HepG2 (cell line): Measurements from ENCODE around the gene SPRR4.

Experiments used
- GABPA ChIP-seq, 2 experiments: IDR thresholded peaks; 2 replicates each; pipeline ENCODE4 v1.6.1; 2011 to 2016; ENCODE audit warnings: low read depth in 2 of 2, low read length in 1 of 2, missing biosample characterization in 1 of 2, missing genetic modification characterization in 1 of 2
- JUND ChIP-seq: sonication (generic); formaldehyde crosslinking; IDR thresholded peaks from 2 replicates; pipeline ENCODE4 v1.8.0; 2022; ENCODE audit warnings: mild to moderate bottlenecking, missing genetic modification reagents
- POLR2A ChIP-seq, 2 experiments: IDR thresholded peaks; 2 replicates each; pipeline ENCODE4 v1.6.1; 2011; ENCODE audit warnings: low read depth in 2 of 2, low read length in 2 of 2, mild to moderate bottlenecking in 1 of 2, moderate library complexity in 1 of 2; ENCODE audit not compliant: insufficient read depth in 1 of 2
- POLR2AphosphoS5 ChIP-seq: IDR thresholded peaks from 2 replicates; pipeline ENCODE4 v1.6.1; 2012; ENCODE audit warnings: low read depth, low read length
- SNAPC2 ChIP-seq: sonication (generic); formaldehyde crosslinking; IDR thresholded peaks from 2 replicates; pipeline ENCODE4 v1.8.1; 2022; ENCODE audit warnings: mild to moderate bottlenecking, missing genetic modification reagents
- ZSCAN22 ChIP-seq: sonication (generic); formaldehyde crosslinking; IDR thresholded peaks from 2 replicates; pipeline ENCODE4 v1.4.0; 2020; ENCODE audit warnings: mild to moderate bottlenecking, missing genetic modification reagents
- TF ChIP-seq, protein P1 (sequence below): sonication (generic); formaldehyde crosslinking; IDR thresholded peaks from 2 replicates; pipeline ENCODE4 v1.9.0; 2021; ENCODE audit warnings: missing genetic modification reagents, borderline replicate concordance
- TF ChIP-seq, protein P2 (sequence below): sonication (generic); formaldehyde crosslinking; IDR thresholded peaks from one replicate; pipeline ENCODE4 v1.5.1; 2020; ENCODE audit warnings: mild to moderate bottlenecking, missing genetic modification reagents; ENCODE audit errors: not compliant biosample characterization
- TF ChIP-seq, protein P3 (sequence below): sonication (generic); formaldehyde crosslinking; IDR thresholded peaks from 2 replicates; pipeline ENCODE4 v1.4.0; 2020; ENCODE audit warnings: low read depth, mild to moderate bottlenecking, missing genetic modification reagents
- TF ChIP-seq, protein P4 (sequence below): IDR thresholded peaks from 2 replicates; pipeline ENCODE4 v1.6.1; 2016; ENCODE audit warnings: missing genetic modification reagents, missing compliant biosample characterization

DNA sequence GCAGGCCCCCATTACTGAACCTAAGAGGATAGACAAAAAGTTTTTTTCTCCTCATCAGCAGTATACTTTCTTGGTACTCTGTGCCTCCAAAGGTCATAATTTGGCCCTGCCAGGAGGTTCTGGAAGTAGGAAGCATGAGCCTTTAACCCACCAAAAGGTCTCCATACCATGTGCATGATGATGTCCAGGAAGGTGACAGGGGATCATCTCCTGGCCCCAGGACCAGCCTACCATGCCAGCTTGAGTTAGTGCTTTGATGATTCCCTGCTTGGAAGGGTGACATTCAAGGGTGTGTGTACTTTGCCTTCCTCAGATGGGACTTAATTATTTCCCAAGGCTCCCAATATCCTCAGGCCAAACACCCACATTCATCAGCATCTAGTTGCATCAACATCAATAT lies 7.2 kb downstream of the SPRR4 start:
- TF ChIP-seq, protein P1, sequence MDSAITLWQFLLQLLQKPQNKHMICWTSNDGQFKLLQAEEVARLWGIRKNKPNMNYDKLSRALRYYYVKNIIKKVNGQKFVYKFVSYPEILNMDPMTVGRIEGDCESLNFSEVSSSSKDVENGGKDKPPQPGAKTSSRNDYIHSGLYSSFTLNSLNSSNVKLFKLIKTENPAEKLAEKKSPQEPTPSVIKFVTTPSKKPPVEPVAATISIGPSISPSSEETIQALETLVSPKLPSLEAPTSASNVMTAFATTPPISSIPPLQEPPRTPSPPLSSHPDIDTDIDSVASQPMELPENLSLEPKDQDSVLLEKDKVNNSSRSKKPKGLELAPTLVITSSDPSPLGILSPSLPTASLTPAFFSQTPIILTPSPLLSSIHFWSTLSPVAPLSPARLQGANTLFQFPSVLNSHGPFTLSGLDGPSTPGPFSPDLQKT (CRISPR knock-in tag) = no peak
- TF ChIP-seq POLR2AphosphoS5 (no peak), SNAPC2 (no peak), GABPA (IDR thresholded peaks at IDR 0.05; ENCODE audit: low read depth, low read length) (no peak), GABPA (CRISPR knock-in tag; IDR thresholded peaks at IDR 0.05; ENCODE audit: low read depth) (no peak), JUND (CRISPR knock-in tag) (no peak), POLR2A (IDR thresholded peaks at IDR 0.05; ENCODE audit: insufficient read depth in 1 of 2, low read depth in 2 of 2, low read length in 2 of 2) (no peak), ZSCAN22 (CRISPR knock-in tag) (no peak)
- TF ChIP-seq, protein P2, sequence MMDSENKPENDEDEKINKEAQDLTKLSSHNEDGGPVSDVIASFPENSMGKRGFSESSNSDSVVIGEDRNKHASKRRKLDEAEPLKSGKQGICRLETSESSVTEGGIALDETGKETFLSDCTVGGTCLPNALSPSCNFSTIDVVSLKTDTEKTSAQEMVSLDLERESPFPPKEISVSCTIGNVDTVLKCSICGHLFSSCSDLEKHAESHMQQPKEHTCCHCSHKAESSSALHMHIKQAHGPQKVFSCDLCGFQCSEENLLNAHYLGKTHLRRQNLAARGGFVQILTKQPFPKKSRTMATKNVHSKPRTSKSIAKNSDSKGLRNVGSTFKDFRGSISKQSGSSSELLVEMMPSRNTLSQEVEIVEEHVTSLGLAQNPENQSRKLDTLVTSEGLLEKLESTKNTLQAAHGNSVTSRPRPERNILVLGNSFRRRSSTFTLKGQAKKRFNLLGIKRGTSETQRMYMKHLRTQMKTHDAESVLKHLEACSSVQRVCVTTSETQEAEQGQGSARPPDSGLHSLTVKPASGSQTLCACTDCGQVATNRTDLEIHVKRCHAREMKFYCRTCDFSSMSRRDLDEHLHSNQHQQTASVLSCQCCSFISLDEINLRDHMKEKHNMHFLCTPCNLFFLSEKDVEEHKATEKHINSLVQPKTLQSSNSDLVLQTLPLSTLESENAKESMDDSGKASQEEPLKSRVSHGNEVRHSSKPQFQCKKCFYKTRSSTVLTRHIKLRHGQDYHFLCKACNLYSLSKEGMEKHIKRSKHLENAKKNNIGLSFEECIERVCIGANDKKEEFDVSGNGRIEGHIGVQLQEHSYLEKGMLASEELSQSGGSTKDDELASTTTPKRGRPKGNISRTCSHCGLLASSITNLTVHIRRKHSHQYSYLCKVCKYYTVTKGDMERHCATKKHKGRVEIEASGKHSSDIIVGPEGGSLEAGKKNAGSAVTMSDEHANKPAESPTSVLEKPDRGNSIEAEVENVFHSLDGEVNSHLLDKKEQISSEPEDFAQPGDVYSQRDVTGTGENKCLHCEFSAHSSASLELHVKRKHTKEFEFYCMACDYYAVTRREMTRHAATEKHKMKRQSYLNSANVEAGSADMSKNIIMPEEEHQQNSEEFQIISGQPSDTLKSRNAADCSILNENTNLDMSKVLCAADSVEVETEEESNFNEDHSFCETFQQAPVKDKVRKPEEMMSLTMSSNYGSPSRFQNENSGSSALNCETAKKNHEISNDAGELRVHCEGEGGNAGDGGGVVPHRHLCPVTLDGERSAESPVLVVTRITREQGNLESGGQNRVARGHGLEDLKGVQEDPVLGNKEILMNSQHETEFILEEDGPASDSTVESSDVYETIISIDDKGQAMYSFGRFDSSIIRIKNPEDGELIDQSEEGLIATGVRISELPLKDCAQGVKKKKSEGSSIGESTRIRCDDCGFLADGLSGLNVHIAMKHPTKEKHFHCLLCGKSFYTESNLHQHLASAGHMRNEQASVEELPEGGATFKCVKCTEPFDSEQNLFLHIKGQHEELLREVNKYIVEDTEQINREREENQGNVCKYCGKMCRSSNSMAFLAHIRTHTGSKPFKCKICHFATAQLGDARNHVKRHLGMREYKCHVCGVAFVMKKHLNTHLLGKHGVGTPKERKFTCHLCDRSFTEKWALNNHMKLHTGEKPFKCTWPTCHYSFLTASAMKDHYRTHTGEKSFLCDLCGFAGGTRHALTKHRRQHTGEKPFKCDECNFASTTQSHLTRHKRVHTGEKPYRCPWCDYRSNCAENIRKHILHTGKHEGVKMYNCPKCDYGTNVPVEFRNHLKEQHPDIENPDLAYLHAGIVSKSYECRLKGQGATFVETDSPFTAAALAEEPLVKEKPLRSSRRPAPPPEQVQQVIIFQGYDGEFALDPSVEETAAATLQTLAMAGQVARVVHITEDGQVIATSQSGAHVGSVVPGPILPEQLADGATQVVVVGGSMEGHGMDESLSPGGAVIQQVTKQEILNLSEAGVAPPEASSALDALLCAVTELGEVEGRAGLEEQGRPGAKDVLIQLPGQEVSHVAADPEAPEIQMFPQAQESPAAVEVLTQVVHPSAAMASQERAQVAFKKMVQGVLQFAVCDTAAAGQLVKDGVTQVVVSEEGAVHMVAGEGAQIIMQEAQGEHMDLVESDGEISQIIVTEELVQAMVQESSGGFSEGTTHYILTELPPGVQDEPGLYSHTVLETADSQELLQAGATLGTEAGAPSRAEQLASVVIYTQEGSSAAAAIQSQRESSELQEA (CRISPR knock-in tag) = no peak
- TF ChIP-seq, protein P3, sequence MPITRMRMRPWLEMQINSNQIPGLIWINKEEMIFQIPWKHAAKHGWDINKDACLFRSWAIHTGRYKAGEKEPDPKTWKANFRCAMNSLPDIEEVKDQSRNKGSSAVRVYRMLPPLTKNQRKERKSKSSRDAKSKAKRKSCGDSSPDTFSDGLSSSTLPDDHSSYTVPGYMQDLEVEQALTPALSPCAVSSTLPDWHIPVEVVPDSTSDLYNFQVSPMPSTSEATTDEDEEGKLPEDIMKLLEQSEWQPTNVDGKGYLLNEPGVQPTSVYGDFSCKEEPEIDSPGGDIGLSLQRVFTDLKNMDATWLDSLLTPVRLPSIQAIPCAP = no peak
- TF ChIP-seq, protein P4, sequence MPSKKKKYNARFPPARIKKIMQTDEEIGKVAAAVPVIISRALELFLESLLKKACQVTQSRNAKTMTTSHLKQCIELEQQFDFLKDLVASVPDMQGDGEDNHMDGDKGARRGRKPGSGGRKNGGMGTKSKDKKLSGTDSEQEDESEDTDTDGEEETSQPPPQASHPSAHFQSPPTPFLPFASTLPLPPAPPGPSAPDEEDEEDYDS (CRISPR knock-in tag) = no peak
